HL-60/S4 (cell line): ENCODE results near the gene PTF1A.

Source experiments
- in situ Hi-C: fragments of 300-500 bp; cut with MboI; formaldehyde crosslinking; loops from 2 replicates; pipeline ENCODE4 v1.14.3; 2022; ENCODE audit warnings: low sequenced_read_pairs

PTF1A gene, protein sequence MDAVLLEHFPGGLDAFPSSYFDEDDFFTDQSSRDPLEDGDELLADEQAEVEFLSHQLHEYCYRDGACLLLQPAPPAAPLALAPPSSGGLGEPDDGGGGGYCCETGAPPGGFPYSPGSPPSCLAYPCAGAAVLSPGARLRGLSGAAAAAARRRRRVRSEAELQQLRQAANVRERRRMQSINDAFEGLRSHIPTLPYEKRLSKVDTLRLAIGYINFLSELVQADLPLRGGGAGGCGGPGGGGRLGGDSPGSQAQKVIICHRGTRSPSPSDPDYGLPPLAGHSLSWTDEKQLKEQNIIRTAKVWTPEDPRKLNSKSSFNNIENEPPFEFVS

DNA sequence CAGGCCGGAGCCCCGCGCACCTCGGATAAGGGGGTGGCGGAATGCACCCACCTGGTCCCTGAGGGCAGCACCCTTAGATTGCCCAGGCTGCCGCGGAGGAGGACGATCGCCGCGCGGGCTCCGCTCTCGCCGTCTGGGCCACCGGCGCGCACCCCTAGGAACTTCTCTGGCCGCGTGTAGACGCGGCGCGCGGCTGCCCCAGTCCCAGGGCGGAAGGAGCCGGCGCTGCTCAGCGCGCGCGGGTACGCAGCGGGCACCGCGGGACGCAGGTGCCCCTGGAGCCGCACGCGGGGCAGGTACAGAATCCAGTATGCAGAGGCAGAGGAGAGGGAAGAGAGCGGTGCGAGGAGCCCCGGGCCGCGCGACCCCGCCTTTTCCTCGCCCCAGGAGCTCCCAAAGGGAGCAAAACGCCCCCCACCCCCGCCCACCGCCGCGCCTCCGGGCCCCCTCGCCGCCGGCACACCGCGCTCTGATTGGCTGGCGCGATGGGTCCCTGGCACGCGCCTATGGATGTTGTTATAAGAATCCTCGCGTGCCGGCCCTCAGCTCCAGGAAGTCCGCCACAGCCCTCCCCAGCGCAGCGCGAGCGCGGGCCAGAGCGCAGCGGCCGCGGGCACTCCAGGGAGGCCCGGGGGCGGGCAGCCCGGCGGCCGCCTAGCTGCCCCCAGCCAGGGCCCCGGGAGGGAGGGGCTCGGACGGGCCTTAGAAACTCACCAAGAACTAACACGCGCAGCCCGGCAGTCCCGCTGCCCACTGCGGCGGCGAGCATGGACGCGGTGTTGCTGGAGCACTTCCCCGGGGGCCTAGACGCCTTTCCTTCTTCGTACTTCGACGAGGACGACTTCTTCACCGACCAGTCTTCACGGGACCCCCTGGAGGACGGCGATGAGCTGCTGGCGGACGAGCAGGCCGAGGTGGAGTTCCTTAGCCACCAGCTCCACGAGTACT, at the start of gene PTF1A:
PTF1A (plus strand) TSS at position 549 of the 948 bp plus-strand sequence; CDS start at position 768, 219 bp downstream.
- in situ Hi-C loops, result no loop called here

DNA sequence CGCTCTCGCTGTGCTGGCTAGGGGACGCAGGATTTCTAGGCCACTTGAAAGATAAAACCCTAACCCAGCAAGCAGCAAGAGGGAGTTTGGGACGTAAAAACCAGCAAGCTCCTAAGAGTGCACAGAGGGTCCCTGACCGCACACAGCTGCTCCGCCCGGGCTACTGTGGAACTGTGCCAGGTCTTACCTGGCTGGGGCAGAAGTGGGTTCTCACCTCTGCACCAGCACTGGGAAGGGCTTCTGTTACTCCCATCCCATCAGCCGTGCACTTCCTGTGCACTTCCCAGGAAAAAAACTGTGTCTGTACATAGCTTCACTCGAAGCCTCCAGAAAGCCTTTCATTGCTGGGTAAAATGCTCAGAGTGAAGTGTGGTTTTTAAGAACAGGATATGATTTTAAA, 45.9 kb upstream of the PTF1A start:
- in situ Hi-C loops, result no loop called here

DNA sequence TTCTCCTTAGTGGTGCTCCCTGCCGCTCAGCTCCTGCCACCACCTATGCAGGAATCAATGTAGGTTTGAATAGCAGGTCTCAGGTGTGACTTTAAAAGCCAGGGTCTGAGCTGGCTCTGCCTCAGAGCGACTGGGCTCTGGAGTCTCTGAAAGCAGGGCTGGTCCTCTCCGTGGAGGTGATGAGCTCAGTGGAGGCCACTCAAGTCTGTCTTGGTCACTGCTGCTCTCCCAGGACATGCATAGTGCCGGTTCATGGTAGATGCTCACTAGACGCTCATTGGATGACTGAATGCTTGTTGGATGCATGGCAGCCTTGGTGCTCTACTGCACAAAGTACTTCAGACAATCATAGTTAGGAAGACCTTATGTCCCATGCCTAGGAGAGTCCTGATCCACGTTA, 45.1 kb upstream of the PTF1A start:
- in situ Hi-C loops, result no loop called here

DNA sequence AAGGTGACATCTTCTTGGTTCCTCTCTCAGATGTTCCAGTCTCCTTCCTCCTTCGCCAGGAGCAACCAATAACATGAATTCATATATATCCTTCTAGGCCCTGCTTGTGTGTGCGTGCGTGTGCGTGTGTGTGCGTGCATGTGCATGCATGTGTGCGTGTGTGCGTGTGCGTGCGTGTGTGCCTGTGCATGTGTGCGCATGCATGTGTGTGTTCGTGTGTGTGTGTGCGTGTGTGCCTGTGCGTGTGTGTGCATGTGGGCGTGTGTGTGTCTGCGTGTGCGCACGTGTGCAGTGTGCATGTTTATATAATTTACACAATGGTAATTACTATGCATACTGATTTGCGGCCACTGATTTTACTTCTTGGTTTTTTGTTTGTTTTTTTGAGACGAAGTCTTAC, 43.9 kb upstream of the PTF1A start:
- in situ Hi-C loops, result no loop called here

DNA sequence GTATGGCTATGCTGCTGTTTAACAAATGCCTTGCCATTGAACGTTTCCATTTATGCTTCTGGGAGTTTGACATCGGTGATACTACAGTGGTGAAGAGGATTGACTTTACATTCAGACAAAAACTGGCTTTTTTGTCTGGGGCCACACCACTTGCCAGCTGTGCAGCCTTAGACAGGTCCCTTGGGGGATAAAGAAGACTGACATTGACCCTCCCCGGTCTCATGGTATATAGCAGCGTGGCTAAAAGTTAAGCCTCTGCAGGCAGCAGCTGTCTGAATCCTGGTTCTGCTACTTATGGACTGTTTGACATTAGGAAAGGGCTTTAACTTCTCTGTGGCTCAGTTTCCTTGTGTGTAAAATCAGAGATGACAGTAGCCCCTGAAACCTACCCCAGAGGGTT, 42.0 kb upstream of the PTF1A start:
- in situ Hi-C loops, result loop anchor here (25.0 kb wide), 2 partner anchors 562 to 1362 kb away; no protein-coding TSS in a partner anchor

DNA sequence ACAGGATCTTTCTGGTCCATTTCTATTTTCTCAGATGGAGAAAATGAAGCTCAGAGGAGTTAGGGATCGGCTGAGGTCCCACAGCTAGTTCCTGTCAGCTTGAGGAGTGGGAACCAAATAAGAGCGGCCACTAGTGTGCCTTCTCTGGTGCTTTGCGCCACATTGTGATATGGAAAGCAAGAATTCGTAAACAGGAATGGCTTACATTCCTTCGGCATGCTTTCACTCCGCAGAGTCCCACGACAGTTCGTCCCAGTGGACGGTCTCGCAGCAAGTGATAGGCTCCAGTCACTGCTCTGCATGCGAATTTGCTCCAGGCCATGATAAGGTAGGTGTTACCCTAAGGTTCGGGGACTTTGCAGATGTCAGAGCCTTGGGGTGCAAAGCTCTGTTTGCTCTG, 41.5 kb upstream of the PTF1A start:
- in situ Hi-C loops, result loop anchor here (25.0 kb wide), 2 partner anchors 562 to 1362 kb away; no protein-coding TSS in a partner anchor

DNA sequence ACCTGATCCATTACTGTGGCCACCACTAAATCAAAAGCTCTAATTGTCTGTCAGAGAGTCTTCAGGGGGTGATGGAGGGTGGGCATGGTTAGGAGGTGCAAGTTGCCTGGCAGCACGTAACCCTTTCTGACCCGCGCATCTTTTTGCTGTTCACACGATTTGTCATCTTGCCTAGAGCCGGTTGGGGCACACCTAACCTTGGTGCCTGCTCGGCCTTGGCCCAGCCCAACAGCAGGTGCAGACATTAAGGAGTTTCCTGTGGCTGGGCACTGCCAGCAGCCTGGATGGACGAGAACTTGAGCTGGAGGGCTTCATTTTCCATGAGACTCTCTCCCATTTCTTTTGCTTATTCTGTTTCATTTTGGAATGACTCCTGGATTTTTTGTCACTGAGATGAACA, 41.0 kb upstream of the PTF1A start:
- in situ Hi-C loops, result loop anchor here (25.0 kb wide), 2 partner anchors 561 to 1361 kb away; no protein-coding TSS in a partner anchor

DNA sequence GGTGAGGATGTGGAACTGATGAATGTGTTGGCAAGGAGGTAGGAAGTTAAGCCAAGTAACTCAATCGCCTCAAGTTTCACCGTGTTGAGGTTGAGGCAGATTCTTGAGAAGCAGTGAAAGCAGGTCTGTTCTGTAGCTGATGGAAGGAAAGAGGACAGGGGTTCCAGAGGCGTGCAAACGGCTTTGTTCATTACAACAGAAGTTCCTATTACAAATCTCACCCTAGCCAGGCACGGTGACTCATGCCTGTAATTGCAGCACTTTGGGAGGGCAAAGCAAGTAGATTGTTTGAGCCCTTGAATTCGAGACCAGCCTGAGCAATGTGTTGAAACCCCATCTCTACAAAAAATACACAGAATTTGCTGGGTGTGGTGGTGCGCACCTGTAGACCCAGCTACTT, 36.9 kb upstream of the PTF1A start:
- in situ Hi-C loops, result loop anchor here (25.0 kb wide), 2 partner anchors 557 to 1357 kb away; no protein-coding TSS in a partner anchor

DNA sequence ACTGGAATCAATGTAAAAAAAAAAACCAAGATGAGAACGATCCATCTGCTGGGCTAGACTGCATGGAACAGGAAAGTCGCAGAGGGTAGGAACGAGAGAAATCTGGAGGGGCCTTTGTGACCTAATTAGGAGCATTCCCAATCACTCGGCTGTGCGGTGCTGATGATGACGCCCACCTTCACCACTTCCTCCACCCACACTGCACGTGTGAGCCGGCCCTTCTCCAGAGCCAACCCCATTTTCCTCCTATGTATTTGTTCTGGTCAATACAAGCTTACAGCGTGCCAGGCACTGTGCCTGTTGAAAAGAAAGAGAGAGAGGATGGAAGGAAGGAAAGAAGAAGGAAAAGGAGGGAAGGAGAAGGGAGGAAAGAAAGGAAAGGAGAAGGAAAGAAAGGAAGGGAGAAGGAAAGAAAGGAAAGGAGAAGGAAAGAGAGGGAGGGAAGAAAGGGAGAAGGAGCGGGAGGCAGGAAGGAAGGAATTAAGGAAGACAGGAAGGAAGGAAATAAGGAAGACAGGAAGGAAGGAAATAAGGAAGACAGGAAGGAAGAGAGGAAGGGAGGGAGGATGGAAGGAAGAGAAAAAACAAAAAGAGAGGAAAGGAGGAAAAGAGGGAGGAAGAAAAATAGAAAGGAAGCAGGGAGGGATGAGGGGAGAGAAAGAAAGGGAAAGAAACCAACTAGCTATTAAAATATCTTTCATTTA, 35.5 kb upstream of the PTF1A start:
- in situ Hi-C loops, result loop anchor here (25.0 kb wide), 2 partner anchors 556 to 1356 kb away; no protein-coding TSS in a partner anchor

DNA sequence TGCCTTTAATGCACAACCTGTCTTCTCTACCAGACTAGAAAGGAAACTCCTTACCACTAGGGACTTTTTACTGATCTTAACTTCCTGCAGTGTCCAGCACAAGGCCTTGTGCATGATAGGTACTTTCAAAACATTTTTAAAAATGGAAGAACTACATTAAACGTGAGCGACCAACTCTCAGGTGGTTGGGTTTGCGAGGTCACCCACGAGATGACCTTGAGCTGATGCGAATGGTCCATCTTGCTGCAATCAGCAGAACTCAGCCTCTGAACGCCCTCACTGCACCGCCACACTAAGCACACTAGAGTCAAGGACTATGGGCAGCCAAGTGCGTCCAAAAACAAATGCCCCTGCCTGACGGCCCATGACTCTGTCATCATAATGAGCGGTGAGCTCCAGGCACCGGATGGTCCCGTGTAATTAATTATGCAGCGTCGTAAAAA, 34.9 kb upstream of the PTF1A start:
- in situ Hi-C loops, result loop anchor here (25.0 kb wide), 2 partner anchors 555 to 1355 kb away; no protein-coding TSS in a partner anchor

DNA sequence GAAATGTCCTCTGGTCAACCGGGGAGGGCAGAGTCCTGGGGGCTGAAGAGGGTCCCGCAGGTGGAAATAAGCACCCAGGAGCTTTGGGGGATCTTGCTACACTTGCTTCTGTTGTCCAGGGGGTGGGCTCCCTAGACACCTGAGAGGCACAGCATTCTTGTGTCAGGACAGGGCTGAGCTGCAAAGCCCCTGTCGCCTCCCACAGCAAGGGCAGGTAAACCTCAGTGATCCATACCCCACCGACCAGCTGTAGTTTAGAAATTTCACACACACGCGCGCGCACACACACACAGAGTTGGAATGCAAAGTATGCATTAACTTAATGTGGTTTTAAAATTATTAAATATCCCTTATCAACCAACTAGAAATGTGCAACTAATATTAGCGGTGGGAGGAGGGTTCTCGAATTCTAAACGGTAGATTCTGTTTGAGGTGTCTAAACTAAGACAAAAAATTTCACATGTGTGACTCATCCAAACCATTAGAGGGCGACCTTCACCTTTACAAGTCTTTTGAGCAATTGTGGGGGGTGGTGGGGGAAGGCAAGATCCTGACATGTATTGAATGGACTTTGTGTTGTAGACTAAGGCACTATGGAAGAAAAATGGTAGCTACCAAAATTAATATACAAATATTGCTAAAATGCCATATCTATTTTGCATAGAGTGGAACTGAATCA, 34.3 kb upstream of the PTF1A start:
- in situ Hi-C loops, result loop anchor here (25.0 kb wide), 2 partner anchors 554 to 1354 kb away; no protein-coding TSS in a partner anchor

DNA sequence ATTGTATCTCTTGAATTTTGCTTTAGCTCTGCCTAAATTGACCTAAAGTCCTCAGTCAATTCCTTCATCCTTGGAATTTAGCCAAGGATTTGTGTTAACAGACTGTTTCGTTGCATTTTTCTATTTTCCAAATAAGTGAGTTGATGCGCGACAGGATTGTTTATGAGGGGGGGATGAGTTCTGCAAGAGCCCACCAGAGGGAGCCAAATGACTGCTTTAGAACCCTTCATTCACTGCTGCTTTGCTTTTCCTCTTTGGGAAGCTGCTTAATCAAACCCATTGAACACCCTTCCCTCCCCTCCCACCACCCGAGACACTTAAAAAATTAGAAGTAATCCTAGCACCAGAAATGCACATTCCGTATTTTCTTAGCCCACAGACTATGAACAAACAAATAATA, 33.7 kb upstream of the PTF1A start:
- in situ Hi-C loops, result loop anchor here (25.0 kb wide), 2 partner anchors 554 to 1354 kb away; no protein-coding TSS in a partner anchor

DNA sequence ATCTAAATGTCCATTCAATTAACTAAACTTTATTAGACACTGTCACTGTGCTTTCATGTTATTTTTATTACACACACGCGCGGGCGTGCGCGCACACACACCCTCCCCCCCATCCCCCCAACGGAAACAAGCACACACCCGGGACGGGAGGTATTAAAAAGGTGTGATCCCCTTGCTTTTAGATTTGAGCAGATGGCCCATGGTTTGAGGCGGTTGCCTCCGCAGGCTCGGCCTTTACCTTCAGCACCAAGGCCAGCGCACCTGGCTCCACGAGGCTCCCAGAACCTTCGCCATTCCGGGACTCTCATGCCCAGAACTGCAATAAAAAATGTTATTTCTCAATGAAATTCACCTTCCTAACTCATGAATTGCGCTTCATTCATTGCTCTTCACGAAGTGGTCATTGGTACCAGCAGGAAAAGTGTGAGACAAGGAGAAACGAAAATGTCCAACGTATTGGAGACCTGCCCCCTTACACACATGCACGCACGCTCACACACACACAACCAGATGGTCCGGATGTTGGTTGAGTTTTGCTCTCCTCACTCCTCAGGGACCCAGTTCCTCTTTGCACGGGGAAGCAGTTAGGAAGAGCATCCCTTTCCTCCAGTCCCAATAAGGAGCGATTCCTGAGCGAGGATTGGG, 20.8 kb upstream of the PTF1A start:
- in situ Hi-C loops, result loop anchor here (25.0 kb wide), 2 partner anchors 541 to 1341 kb away; no protein-coding TSS in a partner anchor

DNA sequence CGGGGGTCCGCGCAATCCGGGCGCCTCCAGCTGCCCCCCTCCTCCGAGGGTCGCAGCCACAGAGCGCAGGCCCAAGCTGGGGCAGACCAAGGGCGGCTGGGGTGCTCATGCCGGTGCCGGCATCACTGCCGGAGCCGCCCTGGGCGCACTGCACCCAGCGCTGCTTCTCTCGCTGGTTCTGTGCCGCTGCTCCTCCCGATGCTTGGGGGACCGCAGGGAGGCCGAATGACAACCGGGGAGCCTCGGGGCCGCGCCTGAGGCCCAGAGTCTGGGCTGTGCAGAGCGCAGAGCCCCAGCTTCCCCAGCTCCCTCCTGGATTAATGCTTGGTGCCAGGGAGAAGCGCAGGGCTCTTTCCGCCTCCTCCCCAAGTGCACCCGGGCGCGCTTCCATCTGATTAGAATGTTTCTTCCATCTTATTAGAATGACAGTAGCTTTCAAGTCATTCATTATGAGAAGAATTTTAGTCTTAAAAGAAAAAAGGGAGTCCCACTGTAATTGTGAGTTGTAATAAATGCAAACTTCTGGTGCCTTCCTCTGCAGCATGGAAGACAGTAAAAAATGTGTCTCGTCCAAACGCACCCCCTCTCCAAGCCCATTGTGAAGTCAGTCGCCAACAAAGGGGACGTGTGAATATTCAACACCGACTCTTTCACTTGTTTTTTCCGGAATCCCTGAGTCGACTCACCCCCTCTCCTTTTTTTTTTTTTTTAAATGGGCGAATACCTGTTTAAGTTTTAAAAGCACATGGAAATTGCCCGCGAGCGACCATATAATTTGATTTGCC, 19.5 kb upstream of the PTF1A start:
- in situ Hi-C loops, result loop anchor here (25.0 kb wide), 2 partner anchors 540 to 1340 kb away; no protein-coding TSS in a partner anchor

DNA sequence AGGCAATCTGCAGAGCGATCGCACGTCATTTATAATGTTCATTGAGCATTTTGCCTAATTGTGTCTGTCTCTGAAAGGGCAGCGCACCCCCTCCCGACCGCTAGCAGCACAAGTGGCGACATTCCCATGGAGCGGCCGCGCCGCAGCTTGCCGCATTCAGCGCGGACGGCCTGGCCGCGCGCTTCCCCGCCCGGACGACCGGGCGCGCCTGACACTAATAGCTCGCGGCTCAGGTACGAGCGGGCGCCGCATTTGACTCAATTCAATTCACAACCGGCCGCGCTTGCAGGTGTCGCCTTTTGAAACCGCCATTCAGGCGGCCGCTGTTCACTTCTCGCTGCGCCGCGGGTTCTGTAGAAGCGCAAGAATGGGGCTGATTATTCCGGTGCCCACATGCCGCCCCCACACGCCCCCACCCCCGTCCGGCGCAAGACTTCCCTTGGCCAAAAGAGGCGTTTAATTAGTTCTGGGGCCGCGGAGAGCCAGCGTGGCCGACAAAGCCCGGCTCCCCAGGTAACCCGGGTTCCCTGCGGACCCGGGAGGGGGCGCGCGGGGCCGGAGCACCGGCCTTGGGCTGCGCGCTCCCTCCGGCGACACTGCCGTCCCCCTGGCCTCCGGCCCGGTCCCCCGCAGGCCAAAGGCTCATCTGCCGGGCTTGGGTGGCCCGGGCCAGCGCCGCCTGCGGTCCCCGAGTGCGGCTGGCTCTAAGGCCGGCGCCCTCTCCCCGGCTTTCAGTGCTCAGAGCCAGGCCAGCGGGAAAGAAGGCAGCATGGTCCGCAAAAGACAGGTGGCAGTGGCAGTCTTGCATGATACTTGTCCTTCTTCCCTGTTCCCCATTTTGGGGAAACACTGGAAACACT, 18.7 kb upstream of the PTF1A start:
- in situ Hi-C loops, result loop anchor here (25.0 kb wide), 2 partner anchors 539 to 1339 kb away; no protein-coding TSS in a partner anchor

DNA sequence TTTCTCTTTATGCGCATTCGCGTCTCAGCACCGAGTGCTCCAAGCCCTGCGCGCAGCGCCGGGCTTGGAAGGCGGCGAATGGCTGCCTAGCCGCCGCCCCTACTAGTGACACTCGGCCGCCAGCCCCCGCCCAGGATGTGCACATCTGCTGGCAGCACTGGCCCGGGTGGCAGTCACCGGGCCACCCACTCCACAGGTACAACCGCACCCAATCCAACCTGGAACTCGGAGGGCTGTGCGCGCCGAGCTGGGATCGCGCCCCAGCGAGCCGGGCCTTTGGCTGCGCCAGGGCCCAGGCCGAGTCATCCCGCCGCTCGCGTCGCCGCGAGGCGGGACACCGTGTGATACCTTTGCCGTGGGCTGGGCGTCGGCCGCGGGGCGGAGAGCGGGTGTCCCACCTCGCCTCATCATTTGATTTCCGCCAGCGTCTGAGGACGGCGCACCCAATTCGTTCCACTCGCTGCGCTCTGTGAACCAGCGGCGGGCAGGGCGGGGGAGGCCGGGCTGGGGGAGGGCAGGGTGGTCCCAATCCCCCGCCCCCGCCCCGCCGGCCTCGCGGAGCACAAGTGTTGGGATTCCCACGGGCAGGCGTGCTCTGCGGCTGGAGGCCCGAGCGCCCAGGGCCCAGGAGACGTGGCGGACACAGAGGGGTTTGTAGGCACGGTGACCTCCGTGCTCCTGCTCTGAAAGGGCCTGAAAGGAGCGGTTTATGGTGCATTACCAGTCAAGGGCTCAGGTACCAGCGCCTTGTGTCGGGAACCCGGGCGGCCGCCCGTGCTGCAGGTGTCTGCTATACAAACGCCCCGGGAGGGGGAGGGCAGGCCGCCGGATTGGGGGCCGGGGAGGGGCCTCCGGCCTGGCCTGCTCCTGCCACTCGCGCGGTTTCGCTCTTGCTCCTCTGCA, 17.8 kb upstream of the PTF1A start:
- in situ Hi-C loops, result loop anchor here (25.0 kb wide), 2 partner anchors 538 to 1338 kb away; no protein-coding TSS in a partner anchor
